ENCODE results near the gene RITA1. TPM values are rescaled to one million over a fixed set of nuclear protein-coding genes. Genes with fewer than 3 reads are reported as not detected.

RITA1 gene
- total and polyA plus RNA-seq, 2 donors (not counting 1 experiment from before 2014, with no cell fraction given), result 8.1 to 17.9 TPM

DNA sequence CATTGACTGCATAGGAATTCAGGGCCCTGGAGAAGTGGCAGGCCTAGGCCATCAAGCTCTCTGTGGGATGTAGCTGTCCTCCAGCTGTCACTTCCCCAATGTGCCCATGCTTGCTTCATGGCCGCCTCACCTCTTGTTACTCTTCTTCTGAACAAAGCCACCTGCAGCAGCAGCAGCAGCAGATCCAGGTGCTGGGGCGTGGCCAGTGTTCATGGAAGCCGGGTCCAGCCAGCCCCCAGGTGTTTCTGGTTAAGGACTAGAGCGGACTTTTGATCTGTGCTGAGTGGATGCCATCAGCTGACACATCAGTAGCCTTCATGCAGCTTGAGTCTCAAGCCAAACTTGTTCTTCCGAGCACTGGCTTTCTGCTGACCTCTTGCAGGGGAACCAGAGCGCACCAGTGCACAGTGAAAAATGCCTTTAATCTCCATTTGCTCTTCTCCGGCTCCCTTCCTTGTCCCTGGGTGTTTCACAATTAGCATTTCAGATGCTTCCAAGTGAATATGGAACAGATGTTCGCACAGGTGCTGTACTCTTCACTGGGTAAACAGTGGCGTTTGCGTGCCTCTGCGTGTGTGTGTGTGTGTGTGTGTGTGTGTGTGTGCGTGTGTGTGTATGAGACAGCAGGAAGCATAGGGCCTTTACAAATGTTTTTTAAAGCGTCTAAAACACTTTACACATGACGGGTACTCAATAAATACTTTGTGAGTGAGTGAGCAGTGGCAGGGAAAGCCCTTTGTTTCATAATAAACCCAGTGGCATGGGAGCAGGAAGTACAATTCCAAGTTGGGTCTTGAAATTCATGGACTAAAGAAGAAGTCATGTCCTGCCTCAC, 55.9 kb downstream of the RITA1 start:
- CTCF ChIA-PET, result interaction anchor here (1.1 to 1.5 kb wide), 2 partner anchors 20 to 46 kb away, joined by 3 to 5 read pairs; partner anchors contain the start of gene TPCN1
- H3K9ac ChIP-seq (ENCODE audit: low read length), result no peak overlapping the region
- Mint-ChIP-seq H3K4me1 (peaks cover 44% of the 10 kb centered on the region), H3K27ac (peak overlapping the region; percentile 37), H3K9me3 (ENCODE audit: insufficient read depth) (no peaks in the 10 kb centered on the region), H3K27me3 (no peaks in the 10 kb centered on the region), H3K4me3 (no peak overlapping the region)
- peak overlapping the region; percentile 5 to 37 for H3K27ac ChIP-seq (ENCODE audit: low read length in 2 of 2)
- POLR2A ChIA-PET, result no interaction called here
- TF ChIP-seq, protein P1, sequence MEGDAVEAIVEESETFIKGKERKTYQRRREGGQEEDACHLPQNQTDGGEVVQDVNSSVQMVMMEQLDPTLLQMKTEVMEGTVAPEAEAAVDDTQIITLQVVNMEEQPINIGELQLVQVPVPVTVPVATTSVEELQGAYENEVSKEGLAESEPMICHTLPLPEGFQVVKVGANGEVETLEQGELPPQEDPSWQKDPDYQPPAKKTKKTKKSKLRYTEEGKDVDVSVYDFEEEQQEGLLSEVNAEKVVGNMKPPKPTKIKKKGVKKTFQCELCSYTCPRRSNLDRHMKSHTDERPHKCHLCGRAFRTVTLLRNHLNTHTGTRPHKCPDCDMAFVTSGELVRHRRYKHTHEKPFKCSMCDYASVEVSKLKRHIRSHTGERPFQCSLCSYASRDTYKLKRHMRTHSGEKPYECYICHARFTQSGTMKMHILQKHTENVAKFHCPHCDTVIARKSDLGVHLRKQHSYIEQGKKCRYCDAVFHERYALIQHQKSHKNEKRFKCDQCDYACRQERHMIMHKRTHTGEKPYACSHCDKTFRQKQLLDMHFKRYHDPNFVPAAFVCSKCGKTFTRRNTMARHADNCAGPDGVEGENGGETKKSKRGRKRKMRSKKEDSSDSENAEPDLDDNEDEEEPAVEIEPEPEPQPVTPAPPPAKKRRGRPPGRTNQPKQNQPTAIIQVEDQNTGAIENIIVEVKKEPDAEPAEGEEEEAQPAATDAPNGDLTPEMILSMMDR (IDR thresholded peaks at IDR 0.05), result no peak
- TF ChIP-seq EZH2 (IDR thresholded peaks at IDR 0.05; ENCODE audit: borderline replicate concordance, insufficient read depth, low read depth, low read length, poor library complexity, severe bottlenecking), result no peak
- ATAC-seq (ENCODE audit: low read depth) (no peak), DNase-seq (no peak)
- peaks cover 35% of the 10 kb centered on the region for H4K20me1 ChIP-seq (ENCODE audit: control insufficient read depth, insufficient read depth, low read length, poor library complexity, severe bottlenecking)
- 68% methylated on average over 11 of the region's 14 CpGs for WGBS (ENCODE audit: insufficient coverage)
- peak overlapping the region; percentile 26 for H3K4me2 ChIP-seq (replicated peaks; ENCODE audit: low read depth, low read length, poor library complexity, severe bottlenecking)
- H3K36me3 ChIP-seq (replicated peaks in 1 of 2; ENCODE audit: control extremely low read depth in 1 of 2, control insufficient read depth in 1 of 2, extremely low read depth in 1 of 2, insufficient read depth in 2 of 2, low read length in 1 of 2), result peaks cover 0 to 42% of the 10 kb centered on the region in 2 experiments
- no peak overlapping the region for H3K4me3 ChIP-seq (ENCODE audit: control extremely low read depth in 1 of 5, extremely low read depth in 1 of 5, insufficient read depth in 1 of 5, low read depth in 2 of 5, low read length in 4 of 5)
- peaks cover 65% of the 10 kb centered on the region for H3K79me2 ChIP-seq (ENCODE audit: control insufficient read depth, insufficient read depth, low read length)
- H3K27me3 ChIP-seq (replicated peaks in 1 of 4; ENCODE audit: control extremely low read depth in 1 of 4, control insufficient read depth in 3 of 4, insufficient read depth in 4 of 4, low read length in 3 of 4), result no peaks in the 10 kb centered on the region
- intact Hi-C loops (cut with micrococcal nuclease), result no loop called here
- no peak overlapping the region for H2AFZ ChIP-seq (ENCODE audit: insufficient read depth, low read depth, low read length, poor library complexity, severe bottlenecking)
- peaks cover 34 to 46% of the 10 kb centered on the region in 2 donors for H3K4me1 ChIP-seq (ENCODE audit: control insufficient read depth in 2 of 2, insufficient read depth in 2 of 2, low read length in 2 of 2)
- H3K9me3 ChIP-seq (ENCODE audit: control extremely low read depth in 1 of 3, control insufficient read depth in 2 of 3, insufficient read depth in 1 of 3, low read length in 2 of 3), result peaks cover 0 to 4% (median 0%) of the 10 kb centered on the region in 3 donors

Small RNA genes within 50 kb of the gene (small RNA-seq; reads per million reads assigned to genes)
- gene MIR7106 (ENCODE audit: insufficient read length, low read depth, low replicate concordance), result not detected
- not detected for gene RF00019 (ENCODE audit: insufficient read length, low read depth, low replicate concordance)

Other genes with a start within 250 kb of the RITA1 start
- 24.9 and 25.5 TPM in 2 replicates for gene OAS3, start 247.2 kb upstream of the RITA1 start, total RNA-seq
- gene OAS3, start 247.2 kb upstream of the RITA1 start, polyA plus RNA-seq, result 8.5 and 16.5 TPM in 2 replicates
- 57.4 and 59.3 TPM in 2 replicates for gene OAS2, start 207.2 kb upstream of the RITA1 start, total RNA-seq
- 20.4 and 31.6 TPM in 2 replicates for gene OAS2, start 207.2 kb upstream of the RITA1 start, polyA plus RNA-seq
- 47.0 and 47.8 TPM in 2 replicates for gene DTX1, start 129.0 kb upstream of the RITA1 start, total RNA-seq
- 49.5 and 88.6 TPM in 2 replicates for gene DTX1, start 129.0 kb upstream of the RITA1 start, polyA plus RNA-seq
- 11.0 and 13.9 TPM in 2 replicates for gene RASAL1, start 50.0 kb upstream of the RITA1 start, total RNA-seq
- gene RASAL1, start 50.0 kb upstream of the RITA1 start, polyA plus RNA-seq, result 0.10 and 0.14 TPM in 2 replicates
- gene CFAP73, start 36.0 kb upstream of the RITA1 start, total RNA-seq, result 5.1 and 5.8 TPM in 2 replicates
- gene CFAP73, start 36.0 kb upstream of the RITA1 start, polyA plus RNA-seq, result 0.13 TPM in 1 of 2 replicates, not detected in the other
- 90.1 and 101 TPM in 2 replicates for gene DDX54, start 243 bp upstream of the RITA1 start, total RNA-seq
- 55.4 and 65.4 TPM in 2 replicates for gene DDX54, start 243 bp upstream of the RITA1 start, polyA plus RNA-seq
- gene TPCN1, start 35.7 kb downstream of the RITA1 start, total RNA-seq, result 258 and 267 TPM in 2 replicates
- 80.8 and 89.0 TPM in 2 replicates for gene TPCN1, start 35.7 kb downstream of the RITA1 start, polyA plus RNA-seq
- 34.1 and 35.6 TPM in 2 replicates for gene SLC8B1, start 149.4 kb downstream of the RITA1 start, total RNA-seq
- gene SLC8B1, start 149.4 kb downstream of the RITA1 start, polyA plus RNA-seq, result 18.7 and 21.1 TPM in 2 replicates
- 11.6 and 14.0 TPM in 2 replicates for gene PLBD2, start 172.9 kb downstream of the RITA1 start, total RNA-seq
- gene PLBD2, start 172.9 kb downstream of the RITA1 start, polyA plus RNA-seq, result 1.9 and 2.9 TPM in 2 replicates
- gene SDS, start 218.2 kb downstream of the RITA1 start, total RNA-seq, result not detected in 2 replicates
- gene SDS, start 218.2 kb downstream of the RITA1 start, polyA plus RNA-seq, result 0.09 TPM in 1 of 2 replicates, not detected in the other
- 0.64 and 1.1 TPM in 2 replicates for gene SDSL, start 236.7 kb downstream of the RITA1 start, total RNA-seq
- gene SDSL, start 236.7 kb downstream of the RITA1 start, polyA plus RNA-seq, result 0.15 TPM in 1 of 2 replicates, not detected in the other